GM12878 (cell line): ENCODE results near the gene SNRPE. TPM values are rescaled to one million over a fixed set of nuclear protein-coding genes. Genes with fewer than 3 reads are reported as not detected.

Source experiments
- ATAC-seq: fragments of 200-7000 bp; cut with Tn5 transposase; 3 replicates; pipeline ENCODE4 v1.9.1; 2020; ENCODE audit warnings: mild to moderate bottlenecking, moderate library complexity
- BruUV-seq: library from RNA; stranded (reverse); fragments of 400-500 nt; replicated peaks from 2 replicates; lab custom pipeline; 2021; lab: Mats Ljungman, UMichigan
- CTCF ChIA-PET: fragments of 300-600 bp; sonication (Branson Sonifier 250); formaldehyde crosslinking; extraction: SDS; loops from one replicate; lab custom pipeline; 2021; ENCODE audit warnings: inconsistent platforms; lab: Yijun Ruan, JAX
- POLR2A ChIA-PET: fragments of 350-600 bp; formaldehyde crosslinking; extraction: SDS; loops from one replicate; lab custom pipeline; 2021; ENCODE audit warnings: inconsistent platforms; lab: Charles Lee
- RAD21 ChIA-PET: fragments of 300-600 bp; sonication (Branson Sonifier 250); formaldehyde crosslinking; loops from one replicate; lab custom pipeline; 2023; ENCODE audit warnings: antibody characterized with exemption; ENCODE audit not compliant: unreplicated experiment; lab: Charles Lee
- SMC1A ChIA-PET: fragments of 300-600 bp; sonication (Branson Sonifier 250); formaldehyde crosslinking; loops from one replicate; lab custom pipeline; 2023; ENCODE audit not compliant: unreplicated experiment, uncharacterized antibody; lab: Charles Lee
- DNase-seq: peaks from one replicate; pipeline ENCODE4 v3.0.0-alpha.2; 2011; ENCODE audit warnings: low read depth, low spot score
- FAIRE-seq: peaks from 3 replicates; lab custom pipeline; 2011; peaks lifted over from hg19 to GRCh38; lab: Jason Lieb, UNC
- H2AFZ ChIP-seq: 2 replicates; pipeline ENCODE4 v1.6.0; 2011; ENCODE audit warnings: low read depth, low read length, control low read depth; ENCODE audit not compliant: control insufficient read depth
- H3K27ac ChIP-seq: 2 replicates; pipeline ENCODE4 v1.5.1; 2011; ENCODE audit warnings: control low read depth; ENCODE audit not compliant: control insufficient read depth, insufficient read depth
- H3K27me3 ChIP-seq, 2 experiments: replicated peaks in 1 of 2; 2 replicates each; pipeline versions ENCODE4 v1.6.0 to v1.6.1; 2011; ENCODE audit warnings: low read length in 1 of 2; ENCODE audit not compliant: control insufficient read depth in 2 of 2, insufficient read depth in 2 of 2
- H3K36me3 ChIP-seq, 2 experiments: 2 replicates each; pipeline ENCODE4 v1.5.1; 2011; ENCODE audit warnings: low read length in 1 of 2; ENCODE audit not compliant: control insufficient read depth in 2 of 2, insufficient read depth in 2 of 2
- H3K4me1 ChIP-seq: 2 replicates; pipeline ENCODE4 v1.6.1; 2011; ENCODE audit warnings: mild to moderate bottlenecking, low read length, moderate library complexity, mixed read lengths; ENCODE audit not compliant: control insufficient read depth, insufficient read depth
- H3K4me2 ChIP-seq: 2 replicates; pipeline ENCODE4 v1.6.0; 2011; ENCODE audit warnings: control low read depth; ENCODE audit not compliant: control insufficient read depth, insufficient read depth
- H3K4me3 ChIP-seq: fragments of 200-600 bp; sonication (generic); 2 replicates; pipeline ENCODE4 v1.5.1; 2016
- H3K79me2 ChIP-seq: 2 replicates; pipeline ENCODE4 v1.6.0; 2011; ENCODE audit warnings: low read length; ENCODE audit not compliant: control insufficient read depth, insufficient read depth
- H3K9ac ChIP-seq: 2 replicates; pipeline ENCODE4 v1.8.0; 2011; ENCODE audit warnings: low read length, control low read depth, mixed read lengths; ENCODE audit not compliant: control insufficient read depth, insufficient read depth
- H3K9me3 ChIP-seq: replicated peaks from 3 replicates; pipeline ENCODE4 v1.5.1; 2011; ENCODE audit warnings: mild to moderate bottlenecking, low read length; ENCODE audit not compliant: control insufficient read depth, insufficient read depth
- H4K20me1 ChIP-seq: 2 replicates; pipeline ENCODE4 v1.6.0; 2011; ENCODE audit not compliant: control insufficient read depth, insufficient read depth
- MEF2A ChIP-seq: IDR thresholded peaks from 2 replicates; pipeline ENCODE4 v1.6.1; 2011; ENCODE audit warnings: low read depth, mild to moderate bottlenecking, low read length, moderate library complexity; ENCODE audit not compliant: insufficient read depth
- PAX8 ChIP-seq: fragments of 450-650 bp; IDR thresholded peaks from 2 replicates; pipeline ENCODE4 v1.6.1; 2017; ENCODE audit warnings: mild to moderate bottlenecking, moderate library complexity
- POLR2AphosphoS5 ChIP-seq: IDR thresholded peaks from 2 replicates; pipeline ENCODE4 v1.6.1; 2011; ENCODE audit warnings: mild to moderate bottlenecking, low read length, inconsistent platforms
- SIN3A ChIP-seq: IDR thresholded peaks from 2 replicates; pipeline ENCODE4 v1.6.1; 2012; ENCODE audit warnings: low read depth, low read length, improper control_type of control experiment
- TARDBP ChIP-seq: IDR thresholded peaks from 2 replicates; pipeline ENCODE4 v1.6.1; 2016; ENCODE audit warnings: borderline replicate concordance
- WGBS: methylation state at CpG from one replicate; pipeline ENCODE4 v1.1.6; 2016; ENCODE audit warnings: low lambda C conversion rate; ENCODE audit not compliant: insufficient replicate concordance, insufficient coverage; ENCODE audit errors: missing lambda C conversion rate; 5-methylcytosine and 5-hydroxymethylcytosine counted together
- in situ Hi-C: fragments of 300-500 bp; cut with MboI; formaldehyde crosslinking; loops from 9 replicates; pipeline ENCODE4 v1.14.3; 2018; ENCODE audit warnings: mixed read lengths
- intact Hi-C: fragments of 100-400 bp; cut with micrococcal nuclease; formaldehyde crosslinking; loops from one replicate; pipeline ENCODE4 v1.14.2; 2022; ENCODE audit not compliant: unreplicated experiment
- polyA plus RNA-seq, 11 experiments: library from polyadenylated mRNA; depleted of rRNA in 4 of 11; unstranded in 6 of 11; stranded (reverse) in 5 of 11; fragments of >200 nt; fragmentation: Nextera tagmentation in 4 of 11; fragmentation: Illumina TruSeq in 1 of 11; extraction: Ambion mirVana in 4 of 11; extraction: Trizol in 1 of 11; gene quantifications; 1 replicate in 1 of 11; 2 replicates in 10 of 11; pipeline versions ENCODE4 v1.2.1 to v1.2.3, GENCODE V29; 2011 to 2016; ENCODE audit warnings: inconsistent platforms in 2 of 11, missing spikeins in 2 of 11, low read depth in 1 of 11
- total RNA-seq, 4 experiments: library from RNA; depleted of rRNA in 3 of 4; stranded (reverse); fragments of >200 nt in 3 of 4; fragmentation: Illumina TruSeq in 1 of 4; extraction: Trizol in 1 of 4; gene quantifications; 2 replicates each; pipeline versions ENCODE4 v1.2.1 to v1.2.3, GENCODE V29; 2013 to 2021
- TF ChIP-seq, protein P1 (sequence below): fragments of 450-650 bp; formaldehyde crosslinking; IDR thresholded peaks from 2 replicates; pipeline ENCODE4 v1.5.0; 2022; ENCODE audit warnings: mild to moderate bottlenecking, missing genetic modification characterization
- TF ChIP-seq, protein P2 (sequence below): fragments of 450-650 bp; IDR thresholded peaks from 2 replicates; pipeline ENCODE4 v1.6.1; 2017; ENCODE audit warnings: antibody characterized with exemption, mild to moderate bottlenecking, moderate library complexity
- TF ChIP-seq, protein P3 (sequence below): IDR thresholded peaks from 2 replicates; pipeline ENCODE4 v1.6.1; 2012; ENCODE audit warnings: low read depth, low read length, improper control_type of control experiment
- TF ChIP-seq, protein P4 (sequence below): fragments of 150-350 bp; IDR thresholded peaks from 2 replicates; pipeline ENCODE4 v1.6.1; 2016; ENCODE audit warnings: low read depth, low read length

Gene SNRPE
- total and polyA plus RNA-seq, 10 of the 15 experiments (the other 5 are each of a cell fraction or from before 2014, with no cell fraction given) = 109 to 1,384 (median 316) TPM

DNA sequence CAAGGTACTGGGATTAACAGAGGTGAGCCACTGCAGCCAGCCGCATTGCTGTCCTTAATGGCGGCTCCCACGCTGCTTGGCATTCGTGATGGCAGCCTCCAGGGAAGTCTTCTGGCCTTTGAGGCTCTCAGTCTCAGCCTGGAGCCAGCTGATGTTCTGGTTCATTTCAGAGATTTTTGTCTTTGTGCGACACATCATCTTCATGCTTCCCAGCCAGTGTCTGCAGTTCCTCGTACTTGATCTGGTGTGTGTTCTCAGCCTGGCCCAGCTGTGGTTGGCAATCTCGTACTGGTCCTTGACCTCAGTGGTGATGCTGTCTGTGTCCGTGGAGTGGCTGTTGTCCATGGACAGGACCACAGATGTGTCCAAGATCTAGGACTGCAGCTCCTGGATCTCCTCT is 11.7 kb downstream of the SNRPE start (continued):
- TF ChIP-seq, protein P1, sequence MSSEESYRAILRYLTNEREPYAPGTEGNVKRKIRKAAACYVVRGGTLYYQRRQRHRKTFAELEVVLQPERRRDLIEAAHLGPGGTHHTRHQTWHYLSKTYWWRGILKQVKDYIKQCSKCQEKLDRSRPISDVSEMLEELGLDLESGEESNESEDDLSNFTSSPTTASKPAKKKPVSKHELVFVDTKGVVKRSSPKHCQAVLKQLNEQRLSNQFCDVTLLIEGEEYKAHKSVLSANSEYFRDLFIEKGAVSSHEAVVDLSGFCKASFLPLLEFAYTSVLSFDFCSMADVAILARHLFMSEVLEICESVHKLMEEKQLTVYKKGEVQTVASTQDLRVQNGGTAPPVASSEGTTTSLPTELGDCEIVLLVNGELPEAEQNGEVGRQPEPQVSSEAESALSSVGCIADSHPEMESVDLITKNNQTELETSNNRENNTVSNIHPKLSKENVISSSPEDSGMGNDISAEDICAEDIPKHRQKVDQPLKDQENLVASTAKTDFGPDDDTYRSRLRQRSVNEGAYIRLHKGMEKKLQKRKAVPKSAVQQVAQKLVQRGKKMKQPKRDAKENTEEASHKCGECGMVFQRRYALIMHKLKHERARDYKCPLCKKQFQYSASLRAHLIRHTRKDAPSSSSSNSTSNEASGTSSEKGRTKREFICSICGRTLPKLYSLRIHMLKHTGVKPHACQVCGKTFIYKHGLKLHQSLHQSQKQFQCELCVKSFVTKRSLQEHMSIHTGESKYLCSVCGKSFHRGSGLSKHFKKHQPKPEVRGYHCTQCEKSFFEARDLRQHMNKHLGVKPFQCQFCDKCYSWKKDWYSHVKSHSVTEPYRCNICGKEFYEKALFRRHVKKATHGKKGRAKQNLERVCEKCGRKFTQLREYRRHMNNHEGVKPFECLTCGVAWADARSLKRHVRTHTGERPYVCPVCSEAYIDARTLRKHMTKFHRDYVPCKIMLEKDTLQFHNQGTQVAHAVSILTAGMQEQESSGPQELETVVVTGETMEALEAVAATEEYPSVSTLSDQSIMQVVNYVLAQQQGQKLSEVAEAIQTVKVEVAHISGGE (CRISPR knock-in tag) = no peak
- TF ChIP-seq MEF2A = no peak
- TF ChIP-seq SIN3A = no peak

DNA sequence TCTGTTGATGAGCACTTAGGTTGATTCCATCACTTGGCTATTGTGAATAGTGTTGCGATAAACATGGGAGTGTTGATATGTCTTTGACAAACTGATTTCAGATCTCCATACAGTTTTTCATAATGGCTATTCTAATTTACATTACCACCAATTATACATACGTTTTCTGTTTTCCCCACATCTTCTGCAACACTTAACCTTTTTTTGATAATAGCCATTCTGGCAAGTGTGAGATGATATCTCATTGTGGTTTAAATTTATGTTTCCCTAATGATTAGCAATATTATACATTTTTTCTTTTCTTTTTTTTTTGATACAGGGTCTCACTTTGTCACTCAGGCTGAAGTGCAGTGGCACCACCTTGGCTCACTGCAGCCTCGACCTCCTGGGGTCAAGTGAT is 17.0 kb downstream of the SNRPE start:
- ChIA-PET RAD21 (no interaction called here), POLR2A (no interaction called here), SMC1A (no interaction called here), CTCF (no interaction called here)
- Histone ChIP-seq H3K79me2 (no peaks in the 10 kb centered on the region), H3K36me3 (peaks cover 0 to 4% of the 10 kb centered on the region in 2 experiments; a peak in 2 of 4 replicates), H3K9ac (no peak overlapping the region), H3K27me3 (no peaks in the 10 kb centered on the region), H3K4me1 (no peaks in the 10 kb centered on the region), H3K4me3 (no peak overlapping the region), H4K20me1 (no peaks in the 10 kb centered on the region), H3K4me2 (no peak overlapping the region), H3K9me3 (no peaks in the 10 kb centered on the region), H2AFZ (no peak overlapping the region), H3K27ac (no peak overlapping the region)
- no TSS peak for BruUV-seq
- in situ Hi-C loops (no loop called here), intact Hi-C loops (no loop called here)
- ATAC-seq = no peak
- 78% methylated on average over 3 of the region's 3 CpGs for WGBS
- no peak for DNase-seq
- no peak for FAIRE-seq
- no peak for TF ChIP-seq TARDBP
- TF ChIP-seq POLR2AphosphoS5 = no peak
- TF ChIP-seq, protein P2, sequence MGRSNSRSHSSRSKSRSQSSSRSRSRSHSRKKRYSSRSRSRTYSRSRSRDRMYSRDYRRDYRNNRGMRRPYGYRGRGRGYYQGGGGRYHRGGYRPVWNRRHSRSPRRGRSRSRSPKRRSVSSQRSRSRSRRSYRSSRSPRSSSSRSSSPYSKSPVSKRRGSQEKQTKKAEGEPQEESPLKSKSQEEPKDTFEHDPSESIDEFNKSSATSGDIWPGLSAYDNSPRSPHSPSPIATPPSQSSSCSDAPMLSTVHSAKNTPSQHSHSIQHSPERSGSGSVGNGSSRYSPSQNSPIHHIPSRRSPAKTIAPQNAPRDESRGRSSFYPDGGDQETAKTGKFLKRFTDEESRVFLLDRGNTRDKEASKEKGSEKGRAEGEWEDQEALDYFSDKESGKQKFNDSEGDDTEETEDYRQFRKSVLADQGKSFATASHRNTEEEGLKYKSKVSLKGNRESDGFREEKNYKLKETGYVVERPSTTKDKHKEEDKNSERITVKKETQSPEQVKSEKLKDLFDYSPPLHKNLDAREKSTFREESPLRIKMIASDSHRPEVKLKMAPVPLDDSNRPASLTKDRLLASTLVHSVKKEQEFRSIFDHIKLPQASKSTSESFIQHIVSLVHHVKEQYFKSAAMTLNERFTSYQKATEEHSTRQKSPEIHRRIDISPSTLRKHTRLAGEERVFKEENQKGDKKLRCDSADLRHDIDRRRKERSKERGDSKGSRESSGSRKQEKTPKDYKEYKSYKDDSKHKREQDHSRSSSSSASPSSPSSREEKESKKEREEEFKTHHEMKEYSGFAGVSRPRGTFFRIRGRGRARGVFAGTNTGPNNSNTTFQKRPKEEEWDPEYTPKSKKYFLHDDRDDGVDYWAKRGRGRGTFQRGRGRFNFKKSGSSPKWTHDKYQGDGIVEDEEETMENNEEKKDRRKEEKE = no peak
- TF ChIP-seq, protein P3, sequence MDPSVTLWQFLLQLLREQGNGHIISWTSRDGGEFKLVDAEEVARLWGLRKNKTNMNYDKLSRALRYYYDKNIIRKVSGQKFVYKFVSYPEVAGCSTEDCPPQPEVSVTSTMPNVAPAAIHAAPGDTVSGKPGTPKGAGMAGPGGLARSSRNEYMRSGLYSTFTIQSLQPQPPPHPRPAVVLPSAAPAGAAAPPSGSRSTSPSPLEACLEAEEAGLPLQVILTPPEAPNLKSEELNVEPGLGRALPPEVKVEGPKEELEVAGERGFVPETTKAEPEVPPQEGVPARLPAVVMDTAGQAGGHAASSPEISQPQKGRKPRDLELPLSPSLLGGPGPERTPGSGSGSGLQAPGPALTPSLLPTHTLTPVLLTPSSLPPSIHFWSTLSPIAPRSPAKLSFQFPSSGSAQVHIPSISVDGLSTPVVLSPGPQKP = no peak
- TF ChIP-seq PAX8 = no peak
- TF ChIP-seq, protein P4, sequence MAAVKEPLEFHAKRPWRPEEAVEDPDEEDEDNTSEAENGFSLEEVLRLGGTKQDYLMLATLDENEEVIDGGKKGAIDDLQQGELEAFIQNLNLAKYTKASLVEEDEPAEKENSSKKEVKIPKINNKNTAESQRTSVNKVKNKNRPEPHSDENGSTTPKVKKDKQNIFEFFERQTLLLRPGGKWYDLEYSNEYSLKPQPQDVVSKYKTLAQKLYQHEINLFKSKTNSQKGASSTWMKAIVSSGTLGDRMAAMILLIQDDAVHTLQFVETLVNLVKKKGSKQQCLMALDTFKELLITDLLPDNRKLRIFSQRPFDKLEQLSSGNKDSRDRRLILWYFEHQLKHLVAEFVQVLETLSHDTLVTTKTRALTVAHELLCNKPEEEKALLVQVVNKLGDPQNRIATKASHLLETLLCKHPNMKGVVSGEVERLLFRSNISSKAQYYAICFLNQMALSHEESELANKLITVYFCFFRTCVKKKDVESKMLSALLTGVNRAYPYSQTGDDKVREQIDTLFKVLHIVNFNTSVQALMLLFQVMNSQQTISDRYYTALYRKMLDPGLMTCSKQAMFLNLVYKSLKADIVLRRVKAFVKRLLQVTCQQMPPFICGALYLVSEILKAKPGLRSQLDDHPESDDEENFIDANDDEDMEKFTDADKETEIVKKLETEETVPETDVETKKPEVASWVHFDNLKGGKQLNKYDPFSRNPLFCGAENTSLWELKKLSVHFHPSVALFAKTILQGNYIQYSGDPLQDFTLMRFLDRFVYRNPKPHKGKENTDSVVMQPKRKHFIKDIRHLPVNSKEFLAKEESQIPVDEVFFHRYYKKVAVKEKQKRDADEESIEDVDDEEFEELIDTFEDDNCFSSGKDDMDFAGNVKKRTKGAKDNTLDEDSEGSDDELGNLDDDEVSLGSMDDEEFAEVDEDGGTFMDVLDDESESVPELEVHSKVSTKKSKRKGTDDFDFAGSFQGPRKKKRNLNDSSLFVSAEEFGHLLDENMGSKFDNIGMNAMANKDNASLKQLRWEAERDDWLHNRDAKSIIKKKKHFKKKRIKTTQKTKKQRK = no peak
